ENCODE data around the gene SH3PXD2A. TPM values are rescaled to one million over a fixed set of nuclear protein-coding genes. Genes with fewer than 3 reads are reported as not detected.

Gene SH3PXD2A
- total RNA-seq, 4 donors from 2014 or later: 6.2 to 16.8 (median 11.4) TPM

GRCh38 chr10:103823706-103824272 is 31.6 kb downstream of the SH3PXD2A start:
- in situ Hi-C loops (cut with MboI; ENCODE audit: low sequenced_read_pairs in 4 of 4): no loop called here
- Histone ChIP-seq H3K9me3 (no peaks in the 10 kb centered on the region), H3K36me3 (no peaks in the 10 kb centered on the region), H3K27ac (no peak overlapping the region), H3K4me3 (no peak overlapping the region), H3K27me3 (no peaks in the 10 kb centered on the region), H3K4me1 (peaks cover 26 to 40% of the 10 kb centered on the region in 2 donors)
- TF ChIP-seq POLR2A (IDR thresholded peaks at IDR 0.05): no peak
- TF ChIP-seq, protein P1, sequence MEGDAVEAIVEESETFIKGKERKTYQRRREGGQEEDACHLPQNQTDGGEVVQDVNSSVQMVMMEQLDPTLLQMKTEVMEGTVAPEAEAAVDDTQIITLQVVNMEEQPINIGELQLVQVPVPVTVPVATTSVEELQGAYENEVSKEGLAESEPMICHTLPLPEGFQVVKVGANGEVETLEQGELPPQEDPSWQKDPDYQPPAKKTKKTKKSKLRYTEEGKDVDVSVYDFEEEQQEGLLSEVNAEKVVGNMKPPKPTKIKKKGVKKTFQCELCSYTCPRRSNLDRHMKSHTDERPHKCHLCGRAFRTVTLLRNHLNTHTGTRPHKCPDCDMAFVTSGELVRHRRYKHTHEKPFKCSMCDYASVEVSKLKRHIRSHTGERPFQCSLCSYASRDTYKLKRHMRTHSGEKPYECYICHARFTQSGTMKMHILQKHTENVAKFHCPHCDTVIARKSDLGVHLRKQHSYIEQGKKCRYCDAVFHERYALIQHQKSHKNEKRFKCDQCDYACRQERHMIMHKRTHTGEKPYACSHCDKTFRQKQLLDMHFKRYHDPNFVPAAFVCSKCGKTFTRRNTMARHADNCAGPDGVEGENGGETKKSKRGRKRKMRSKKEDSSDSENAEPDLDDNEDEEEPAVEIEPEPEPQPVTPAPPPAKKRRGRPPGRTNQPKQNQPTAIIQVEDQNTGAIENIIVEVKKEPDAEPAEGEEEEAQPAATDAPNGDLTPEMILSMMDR (IDR thresholded peaks at IDR 0.05 in 4 of 5, conservative IDR thresholded peaks at IDR 0.05 in 1 of 5): no peak
- DNase-seq: no peak
- ATAC-seq: no peak
- intact Hi-C loops (cut with DNase I; ENCODE audit: low total_unique reads): no loop called here

- no peak for ATAC-seq
- in situ Hi-C loops (cut with MboI; ENCODE audit: low sequenced_read_pairs in 4 of 4) (no loop called here), intact Hi-C loops (cut with DNase I; ENCODE audit: low total_unique reads) (no loop called here)
Observed at GRCh38 chr10:103822800-103823199, 32.6 kb downstream of the SH3PXD2A start.

GRCh38 chr10:103822107-103822716 is 33.2 kb downstream of the SH3PXD2A start:
- ATAC-seq (no peak), DNase-seq (no peak)
- Histone ChIP-seq H3K4me1 (peaks cover 22 to 41% of the 10 kb centered on the region in 2 donors), H3K4me3 (no peak overlapping the region), H3K27me3 (no peaks in the 10 kb centered on the region), H3K9me3 (no peaks in the 10 kb centered on the region), H3K27ac (no peak overlapping the region), H3K36me3 (no peaks in the 10 kb centered on the region)
- intact Hi-C loops (cut with DNase I; ENCODE audit: low total_unique reads): no loop called here
- TF ChIP-seq, protein P1 (IDR thresholded peaks at IDR 0.05 in 4 of 5, conservative IDR thresholded peaks at IDR 0.05 in 1 of 5): no peak
- TF ChIP-seq POLR2A (IDR thresholded peaks at IDR 0.05): no peak
- in situ Hi-C loops (cut with MboI; ENCODE audit: low sequenced_read_pairs in 4 of 4): no loop called here

More at GRCh38 chr10:103822800-103823199, 32.6 kb downstream of the SH3PXD2A start:
- Histone ChIP-seq H3K27me3 (no peaks in the 10 kb centered on the region), H3K27ac (no peak overlapping the region), H3K4me3 (no peak overlapping the region), H3K4me1 (peaks cover 24 to 40% of the 10 kb centered on the region in 2 donors), H3K36me3 (no peaks in the 10 kb centered on the region), H3K9me3 (no peaks in the 10 kb centered on the region)
- TF ChIP-seq POLR2A (IDR thresholded peaks at IDR 0.05): no peak
- TF ChIP-seq, protein P1 (IDR thresholded peaks at IDR 0.05 in 4 of 5, conservative IDR thresholded peaks at IDR 0.05 in 1 of 5): no peak
- no peak for DNase-seq

GRCh38 chr10:103820101-103821062 is 35.0 kb downstream of the SH3PXD2A start:
- Histone ChIP-seq H3K9me3 (no peaks in the 10 kb centered on the region), H3K27ac (peak overlapping the region; percentile 37 to 58 (median 48)), H3K27me3 (no peaks in the 10 kb centered on the region), H3K4me1 (peaks cover 31 to 48% of the 10 kb centered on the region in 2 donors), H3K4me3 (peak overlapping the region in 1 of 4 donors; percentile 42), H3K36me3 (no peaks in the 10 kb centered on the region)
- in situ Hi-C loops (cut with MboI; ENCODE audit: low sequenced_read_pairs in 4 of 4) (no loop called here), intact Hi-C loops (cut with DNase I; ENCODE audit: low total_unique reads) (no loop called here)
- ATAC-seq: peak; percentile 28 to 49
- TF ChIP-seq, protein P1 (IDR thresholded peaks at IDR 0.05 in 4 of 5, conservative IDR thresholded peaks at IDR 0.05 in 1 of 5): no peak
- no peak for TF ChIP-seq POLR2A (IDR thresholded peaks at IDR 0.05)
- DNase-seq: peak; percentile 18 to 52

Measured in gastrocnemius medialis (tissue), 4 donors.